ENCODE results near the gene TPP2. TPM values are rescaled to one million over a fixed set of nuclear protein-coding genes. Genes with fewer than 3 reads are reported as not detected.

Gene TPP2
- total and polyA plus RNA-seq, 8 donors = 43.6 to 77.2 (median 70.2) TPM

DNA sequence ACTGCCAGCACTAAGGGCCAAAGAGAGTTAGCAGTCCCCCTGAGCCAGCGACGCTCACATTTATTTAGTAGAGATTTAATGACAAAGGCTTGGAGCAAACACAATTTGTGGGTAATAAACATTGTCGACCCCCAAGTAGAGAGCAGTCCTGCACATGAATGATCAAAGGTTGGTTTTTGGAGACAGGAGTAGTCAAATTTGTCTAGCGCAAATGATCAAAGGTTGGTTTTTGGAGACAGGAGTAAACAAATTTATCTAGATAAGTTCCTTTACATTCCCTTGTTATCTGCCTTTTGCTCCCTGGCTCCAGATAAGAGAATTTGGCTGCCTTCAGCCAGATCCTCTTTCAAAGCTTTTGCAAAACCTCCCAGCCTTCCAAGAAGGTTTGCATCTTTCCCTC lies 71.1 kb downstream of the TPP2 start:
- TF ChIP-seq, protein P1, sequence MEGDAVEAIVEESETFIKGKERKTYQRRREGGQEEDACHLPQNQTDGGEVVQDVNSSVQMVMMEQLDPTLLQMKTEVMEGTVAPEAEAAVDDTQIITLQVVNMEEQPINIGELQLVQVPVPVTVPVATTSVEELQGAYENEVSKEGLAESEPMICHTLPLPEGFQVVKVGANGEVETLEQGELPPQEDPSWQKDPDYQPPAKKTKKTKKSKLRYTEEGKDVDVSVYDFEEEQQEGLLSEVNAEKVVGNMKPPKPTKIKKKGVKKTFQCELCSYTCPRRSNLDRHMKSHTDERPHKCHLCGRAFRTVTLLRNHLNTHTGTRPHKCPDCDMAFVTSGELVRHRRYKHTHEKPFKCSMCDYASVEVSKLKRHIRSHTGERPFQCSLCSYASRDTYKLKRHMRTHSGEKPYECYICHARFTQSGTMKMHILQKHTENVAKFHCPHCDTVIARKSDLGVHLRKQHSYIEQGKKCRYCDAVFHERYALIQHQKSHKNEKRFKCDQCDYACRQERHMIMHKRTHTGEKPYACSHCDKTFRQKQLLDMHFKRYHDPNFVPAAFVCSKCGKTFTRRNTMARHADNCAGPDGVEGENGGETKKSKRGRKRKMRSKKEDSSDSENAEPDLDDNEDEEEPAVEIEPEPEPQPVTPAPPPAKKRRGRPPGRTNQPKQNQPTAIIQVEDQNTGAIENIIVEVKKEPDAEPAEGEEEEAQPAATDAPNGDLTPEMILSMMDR (IDR thresholded peaks at IDR 0.05) = no peak
- Histone ChIP-seq H3K9me3 (no peaks in the 10 kb centered on the region), H3K27me3 (no peaks in the 10 kb centered on the region), H3K4me3 (no peak overlapping the region), H3K36me3 (peaks cover 0 to 82% of the 10 kb centered on the region in 2 donors), H3K27ac (no peak overlapping the region), H3K4me1 (no peaks in the 10 kb centered on the region)
- intact Hi-C loops (cut with DNase I) = no loop called here
- ATAC-seq = no peak
- DNase-seq = no peak

DNA sequence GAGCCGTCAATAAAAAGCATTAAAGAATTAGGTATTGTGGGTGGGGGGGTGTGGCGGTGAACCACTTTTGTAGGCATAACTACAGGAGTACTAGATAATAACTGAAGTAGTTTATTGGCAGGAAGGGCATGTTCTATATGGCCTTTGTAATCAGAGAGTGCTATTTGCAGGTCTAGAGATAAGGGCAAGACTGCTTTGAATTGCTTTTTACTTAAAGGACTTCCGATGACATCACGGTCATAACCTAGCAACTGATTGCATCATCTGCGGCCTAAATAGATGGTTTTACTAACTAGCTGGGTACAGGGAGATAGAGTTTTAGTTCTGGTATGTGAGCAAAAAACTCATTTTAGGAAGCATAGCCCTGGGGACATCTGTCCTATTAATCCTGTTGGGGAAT lies 73.3 kb downstream of the TPP2 start:
- H3K27ac ChIP-seq = no peak overlapping the region
- TF ChIP-seq, protein P1 (IDR thresholded peaks at IDR 0.05) = no peak
- DNase-seq = no peak
- H3K4me1 ChIP-seq = no peaks in the 10 kb centered on the region
- H3K4me3 ChIP-seq = no peak overlapping the region
- H3K27me3 ChIP-seq = no peaks in the 10 kb centered on the region
- H3K9me3 ChIP-seq = no peaks in the 10 kb centered on the region
- H3K36me3 ChIP-seq = peaks cover 0 to 84% of the 10 kb centered on the region in 2 donors
- no peak for ATAC-seq
- intact Hi-C loops (cut with DNase I) = no loop called here

DNA sequence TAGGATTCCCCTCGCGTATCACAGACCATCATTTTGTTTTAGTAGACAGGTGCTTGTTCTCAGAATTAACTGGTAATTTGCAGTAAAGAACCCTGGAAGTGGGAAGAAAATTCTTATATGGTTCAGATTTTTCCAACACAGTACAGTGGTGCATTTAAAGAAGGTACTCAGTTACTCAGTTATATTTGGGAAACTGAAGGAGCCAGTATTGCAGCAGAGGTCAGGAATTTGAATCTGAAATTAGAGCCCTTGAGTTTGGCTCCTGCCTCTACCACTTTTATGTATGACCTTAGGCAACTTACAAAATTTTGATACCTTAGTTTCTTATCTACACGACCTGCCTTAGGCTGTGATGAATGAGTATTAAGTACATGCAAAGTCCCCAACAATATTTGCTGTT lies 78.3 kb downstream of the TPP2 start:
- Histone ChIP-seq H3K27ac (no peak overlapping the region), H3K9me3 (no peaks in the 10 kb centered on the region), H3K4me1 (peaks cover 0 to 2% of the 10 kb centered on the region in 2 donors), H3K27me3 (no peaks in the 10 kb centered on the region), H3K4me3 (no peak overlapping the region), H3K36me3 (peaks cover 0 to 91% of the 10 kb centered on the region in 2 donors)
- TF ChIP-seq, protein P1 (IDR thresholded peaks at IDR 0.05) = no peak
- ATAC-seq = no peak
- DNase-seq = no peak
- intact Hi-C loops (cut with DNase I) = no loop called here

DNA sequence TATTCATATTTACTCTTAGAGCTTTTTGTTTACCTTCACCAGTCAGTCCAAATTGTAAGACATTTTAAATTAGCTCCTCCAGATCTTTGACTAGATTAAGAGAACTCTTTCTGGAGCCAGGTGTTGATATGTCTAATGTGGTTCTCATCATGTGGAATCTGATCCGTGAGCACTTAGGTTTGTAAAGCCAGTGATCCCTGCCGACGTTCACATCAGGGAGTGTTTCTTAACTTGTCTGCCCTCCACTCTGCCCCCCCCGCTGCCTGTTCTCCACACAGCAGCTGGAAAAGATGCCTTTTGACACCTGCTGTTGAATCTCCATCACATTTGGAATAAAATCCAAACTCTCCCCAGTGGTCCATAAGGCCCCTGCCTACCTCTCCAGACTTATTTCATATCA lies 80.3 kb downstream of the TPP2 start:
- Histone ChIP-seq H3K4me3 (no peak overlapping the region), H3K36me3 (peaks cover 0 to 75% of the 10 kb centered on the region in 2 donors)
- TF ChIP-seq, protein P1 (IDR thresholded peaks at IDR 0.05) = no peak

DNA sequence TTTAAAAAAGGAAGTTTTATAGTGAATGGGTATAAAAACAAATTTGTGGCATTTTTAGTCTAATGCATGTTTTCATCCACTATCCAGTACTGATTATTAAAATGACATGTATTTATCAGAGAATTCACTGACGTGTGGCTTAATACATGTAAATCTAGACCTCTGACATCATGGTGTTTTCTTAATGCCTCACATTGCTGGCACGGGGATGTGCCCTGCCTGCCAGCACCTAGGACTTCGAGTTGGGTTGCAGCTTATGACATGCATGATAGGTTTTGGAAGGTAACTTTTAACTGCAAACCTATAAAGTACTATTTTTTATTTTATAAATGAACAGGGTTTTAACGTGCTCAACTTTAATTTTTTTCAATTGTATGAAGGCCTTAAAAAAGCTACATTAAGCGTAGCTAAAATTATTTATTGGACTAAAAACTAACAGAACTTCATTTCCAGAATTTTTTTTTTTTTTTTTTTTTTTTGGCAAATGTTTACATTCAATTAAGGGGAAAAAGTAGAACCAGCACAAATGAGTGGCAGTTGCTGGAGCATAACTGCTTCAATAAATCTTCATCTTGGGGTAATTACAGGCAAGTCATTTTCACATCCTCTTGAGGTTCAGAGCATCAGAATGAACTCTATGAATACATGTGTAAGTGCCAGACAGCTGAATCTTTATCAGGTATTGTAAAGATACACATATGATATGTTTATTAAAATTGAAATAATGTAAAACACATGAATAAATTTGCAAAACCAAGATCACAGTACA lies 81.7 kb downstream of the TPP2 start:
- Histone ChIP-seq H3K4me1 (peaks cover 0 to 13% of the 10 kb centered on the region in 2 donors), H3K36me3 (peaks cover 0 to 67% of the 10 kb centered on the region in 2 donors), H3K9me3 (no peaks in the 10 kb centered on the region), H3K4me3 (no peak overlapping the region), H3K27ac (no peak overlapping the region), H3K27me3 (no peaks in the 10 kb centered on the region)
- DNase-seq (no peak), ATAC-seq (no peak)
- TF ChIP-seq, protein P1 (IDR thresholded peaks at IDR 0.05) = no peak
- intact Hi-C loops (cut with DNase I) = no loop called here

More for the DNA sequence above, 80.3 kb downstream of the TPP2 start:
- Histone ChIP-seq H3K9me3 (no peaks in the 10 kb centered on the region), H3K4me1 (peaks cover 0 to 13% of the 10 kb centered on the region in 2 donors), H3K27ac (no peak overlapping the region), H3K27me3 (no peaks in the 10 kb centered on the region)
- ATAC-seq = no peak
- no peak for DNase-seq
- intact Hi-C loops (cut with DNase I) = no loop called here
